ENCODE results near the gene SORBS1. TPM values are rescaled to one million over a fixed set of nuclear protein-coding genes. Genes with fewer than 3 reads are reported as not detected.

SORBS1 gene
- total and polyA plus RNA-seq, 3 experiments from 2014 or later = 0.28 to 1.7 (median 0.92) TPM

- CTCF ChIA-PET = interaction anchor here (1.2 kb wide), 1 partner anchor 141 kb away, joined by 4 read pairs; the partner anchor contains the start of gene TCTN3
- peaks cover 0 to 4% (median 0%) of the 10 kb centered on the region in 5 donors for H3K9me3 Mint-ChIP-seq
Observed at GRCh38 chr10:95552679-95553342, 8.4 kb downstream of the SORBS1 start.

GRCh38 chr10:95550073-95550672 is 11.0 kb downstream of the SORBS1 start:
- Histone ChIP-seq H3K4me1 (ENCODE audit: insufficient read depth, low read length) (no peaks in the 10 kb centered on the region), H3K27ac (ENCODE audit: low read depth, low read length) (no peak overlapping the region), H3K4me3 (ENCODE audit: low read length) (no peak overlapping the region), H3K27me3 (ENCODE audit: insufficient read depth, low read length, poor library complexity, severe bottlenecking) (no peaks in the 10 kb centered on the region), H3K36me3 (ENCODE audit: insufficient read depth, low read length) (no peaks in the 10 kb centered on the region), H3K9me3 (ENCODE audit: low read length) (no peaks in the 10 kb centered on the region)
- H3K27me3 Mint-ChIP-seq = peaks cover 6 to 14% of the 10 kb centered on the region in 2 donors
- H3K9me3 Mint-ChIP-seq = peaks cover 0 to 4% (median 0%) of the 10 kb centered on the region in 5 donors
- DNase-seq = no peak
- peaks cover 0 to 3% (median 0%) of the 10 kb centered on the region in 3 donors for H3K36me3 Mint-ChIP-seq
- H3K27ac Mint-ChIP-seq = no peak overlapping the region
- no peaks in the 10 kb centered on the region for H3K4me1 Mint-ChIP-seq
- ChIA-PET POLR2A (no interaction called here), CTCF (interaction anchor here (1.1 kb wide), 1 partner anchor 14 kb away, joined by 3 read pairs; no protein-coding TSS in a partner anchor)
- H3K4me3 Mint-ChIP-seq = no peak overlapping the region

More at GRCh38 chr10:95552679-95553342, 8.4 kb downstream of the SORBS1 start:
- H3K9me3 ChIP-seq (ENCODE audit: low read length) = no peaks in the 10 kb centered on the region
- DNase-seq = no peak
- no peak overlapping the region for H3K27ac ChIP-seq (ENCODE audit: low read depth, low read length)
- Mint-ChIP-seq H3K36me3 (peaks cover 0 to 3% (median 0%) of the 10 kb centered on the region in 3 donors), H3K4me1 (no peaks in the 10 kb centered on the region), H3K4me3 (no peak overlapping the region), H3K27me3 (peaks cover 8 to 19% of the 10 kb centered on the region in 2 donors), H3K27ac (peak overlapping the region in 1 of 8 donors; percentile 74)
- H3K36me3 ChIP-seq (ENCODE audit: insufficient read depth, low read length) = no peaks in the 10 kb centered on the region
- H3K4me1 ChIP-seq (ENCODE audit: insufficient read depth, low read length) = no peaks in the 10 kb centered on the region
- no peak overlapping the region for H3K4me3 ChIP-seq (ENCODE audit: low read length)
- POLR2A ChIA-PET = no interaction called here
- no peaks in the 10 kb centered on the region for H3K27me3 ChIP-seq (ENCODE audit: insufficient read depth, low read length, poor library complexity, severe bottlenecking)

GRCh38 chr10:95547791-95548435 is 13.3 kb downstream of the SORBS1 start:
- CTCF ChIA-PET = no interaction called here
- Histone ChIP-seq H3K4me1 (ENCODE audit: insufficient read depth, low read length) (no peaks in the 10 kb centered on the region), H3K36me3 (ENCODE audit: insufficient read depth, low read length) (no peaks in the 10 kb centered on the region), H3K27me3 (ENCODE audit: insufficient read depth, low read length, poor library complexity, severe bottlenecking) (no peaks in the 10 kb centered on the region), H3K27ac (ENCODE audit: low read depth, low read length) (no peak overlapping the region), H3K9me3 (ENCODE audit: low read length) (no peaks in the 10 kb centered on the region), H3K4me3 (ENCODE audit: low read length) (no peak overlapping the region)
- POLR2A ChIA-PET = no interaction called here
- H3K9me3 Mint-ChIP-seq = peaks cover 0 to 2% (median 0%) of the 10 kb centered on the region in 5 donors
- no peak overlapping the region for H3K27ac Mint-ChIP-seq
- H3K27me3 Mint-ChIP-seq = peaks cover 8 to 14% of the 10 kb centered on the region in 2 donors
- no peak overlapping the region for H3K4me3 Mint-ChIP-seq
- H3K36me3 Mint-ChIP-seq = peaks cover 0 to 3% (median 0%) of the 10 kb centered on the region in 3 donors
- H3K4me1 Mint-ChIP-seq = no peaks in the 10 kb centered on the region
- no peak for DNase-seq

GRCh38 chr10:95547197-95547596 is 14.0 kb downstream of the SORBS1 start:
- Mint-ChIP-seq H3K4me1 (no peaks in the 10 kb centered on the region), H3K27me3 (peaks cover 5 to 14% of the 10 kb centered on the region in 2 donors)
- CTCF ChIA-PET = no interaction called here

GRCh38 chr10:95545981-95546380 is 15.2 kb downstream of the SORBS1 start:
- Mint-ChIP-seq H3K4me3 (no peak overlapping the region), H3K36me3 (no peaks in the 10 kb centered on the region), H3K27me3 (peaks cover 4 to 10% of the 10 kb centered on the region in 2 donors), H3K4me1 (no peaks in the 10 kb centered on the region), H3K9me3 (no peaks in the 10 kb centered on the region), H3K27ac (no peak overlapping the region)
- no peaks in the 10 kb centered on the region for H3K4me1 ChIP-seq (ENCODE audit: insufficient read depth, low read length)
- H3K36me3 ChIP-seq (ENCODE audit: insufficient read depth, low read length) = no peaks in the 10 kb centered on the region
- no peaks in the 10 kb centered on the region for H3K9me3 ChIP-seq (ENCODE audit: low read length)
- H3K27ac ChIP-seq (ENCODE audit: low read depth, low read length) = no peak overlapping the region
- DNase-seq = no peak
- POLR2A ChIA-PET = no interaction called here
- no peaks in the 10 kb centered on the region for H3K27me3 ChIP-seq (ENCODE audit: insufficient read depth, low read length, poor library complexity, severe bottlenecking)
- CTCF ChIA-PET = no interaction called here
- no peak overlapping the region for H3K4me3 ChIP-seq (ENCODE audit: low read length)

More at GRCh38 chr10:95547197-95547596, 14.0 kb downstream of the SORBS1 start:
- DNase-seq = no peak
- no peaks in the 10 kb centered on the region for H3K36me3 Mint-ChIP-seq
- no peaks in the 10 kb centered on the region for H3K36me3 ChIP-seq (ENCODE audit: insufficient read depth, low read length)
- H3K9me3 Mint-ChIP-seq = no peaks in the 10 kb centered on the region
- no peak overlapping the region for H3K27ac ChIP-seq (ENCODE audit: low read depth, low read length)
- no peak overlapping the region for H3K4me3 ChIP-seq (ENCODE audit: low read length)
- no peaks in the 10 kb centered on the region for H3K4me1 ChIP-seq (ENCODE audit: insufficient read depth, low read length)
- no peaks in the 10 kb centered on the region for H3K27me3 ChIP-seq (ENCODE audit: insufficient read depth, low read length, poor library complexity, severe bottlenecking)
- no peak overlapping the region for H3K27ac Mint-ChIP-seq
- H3K4me3 Mint-ChIP-seq = no peak overlapping the region
- no peaks in the 10 kb centered on the region for H3K9me3 ChIP-seq (ENCODE audit: low read length)
- POLR2A ChIA-PET = no interaction called here

- H3K9me3 Mint-ChIP-seq = no peaks in the 10 kb centered on the region
- POLR2A ChIA-PET = no interaction called here
- H3K4me1 Mint-ChIP-seq = no peaks in the 10 kb centered on the region
- CTCF ChIA-PET = no interaction called here
- Histone ChIP-seq H3K4me1 (ENCODE audit: insufficient read depth, low read length) (no peaks in the 10 kb centered on the region), H3K36me3 (ENCODE audit: insufficient read depth, low read length) (no peaks in the 10 kb centered on the region), H3K27me3 (ENCODE audit: insufficient read depth, low read length, poor library complexity, severe bottlenecking) (no peaks in the 10 kb centered on the region), H3K9me3 (ENCODE audit: low read length) (no peaks in the 10 kb centered on the region), H3K27ac (ENCODE audit: low read depth, low read length) (no peak overlapping the region), H3K4me3 (ENCODE audit: low read length) (no peak overlapping the region)
- no peak for DNase-seq
- no peaks in the 10 kb centered on the region for H3K36me3 Mint-ChIP-seq
- no peak overlapping the region for H3K4me3 Mint-ChIP-seq
- peaks cover 3 to 4% of the 10 kb centered on the region in 2 donors for H3K27me3 Mint-ChIP-seq
- no peak overlapping the region for H3K27ac Mint-ChIP-seq
Observed at GRCh38 chr10:95544783-95545500, 16.2 kb downstream of the SORBS1 start.

GRCh38 chr10:95543459-95543858 is 17.7 kb downstream of the SORBS1 start:
- H3K27me3 Mint-ChIP-seq = peaks cover 0 to 2% of the 10 kb centered on the region in 2 donors
- ChIA-PET CTCF (interaction anchor here (1.3 kb wide), 1 partner anchor 150 kb away, joined by 3 read pairs; the partner anchor contains the start of gene TCTN3), POLR2A (no interaction called here)
- H3K27ac ChIP-seq (ENCODE audit: low read depth, low read length) = no peak overlapping the region
- no peak for DNase-seq
- H3K27ac Mint-ChIP-seq = no peak overlapping the region
- no peak overlapping the region for H3K4me3 ChIP-seq (ENCODE audit: low read length)
- H3K27me3 ChIP-seq (ENCODE audit: insufficient read depth, low read length, poor library complexity, severe bottlenecking) = no peaks in the 10 kb centered on the region
- no peaks in the 10 kb centered on the region for H3K36me3 ChIP-seq (ENCODE audit: insufficient read depth, low read length)
- no peak overlapping the region for H3K4me3 Mint-ChIP-seq
- no peaks in the 10 kb centered on the region for H3K9me3 Mint-ChIP-seq
- H3K36me3 Mint-ChIP-seq = no peaks in the 10 kb centered on the region
- no peaks in the 10 kb centered on the region for H3K9me3 ChIP-seq (ENCODE audit: low read length)
- H3K4me1 ChIP-seq (ENCODE audit: insufficient read depth, low read length) = no peaks in the 10 kb centered on the region
- no peaks in the 10 kb centered on the region for H3K4me1 Mint-ChIP-seq

Data from CD8-positive, alpha-beta memory T cell (primary cell).